ENCODE measurements around the gene GYS1.
"Not testable (repeated sequence)": the region's sequence is repeated elsewhere in the genome, so short reads cannot be mapped to it uniquely, and the experiment has no call there.

DNA sequence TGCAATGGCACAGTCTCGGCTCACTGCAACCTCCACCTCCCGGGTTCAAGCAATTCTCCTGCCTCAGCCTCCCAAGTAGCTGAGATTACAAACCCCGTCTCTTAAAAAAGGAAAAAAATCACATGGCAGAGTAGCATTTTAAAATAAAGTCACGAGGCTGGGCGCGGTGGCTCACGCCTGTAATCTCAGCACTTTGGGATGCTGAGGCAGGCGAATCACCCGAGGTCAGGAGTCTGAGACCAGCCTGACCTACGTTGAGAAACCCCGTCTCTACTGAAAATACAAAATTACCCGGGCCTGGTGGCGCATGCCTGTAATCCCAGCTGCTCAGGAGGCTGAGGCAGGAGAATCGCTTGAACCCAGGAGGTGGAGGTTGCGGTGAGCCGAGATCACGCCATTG is 65.4 kb downstream of the GYS1 start:
- TF ChIP-seq, protein P1, sequence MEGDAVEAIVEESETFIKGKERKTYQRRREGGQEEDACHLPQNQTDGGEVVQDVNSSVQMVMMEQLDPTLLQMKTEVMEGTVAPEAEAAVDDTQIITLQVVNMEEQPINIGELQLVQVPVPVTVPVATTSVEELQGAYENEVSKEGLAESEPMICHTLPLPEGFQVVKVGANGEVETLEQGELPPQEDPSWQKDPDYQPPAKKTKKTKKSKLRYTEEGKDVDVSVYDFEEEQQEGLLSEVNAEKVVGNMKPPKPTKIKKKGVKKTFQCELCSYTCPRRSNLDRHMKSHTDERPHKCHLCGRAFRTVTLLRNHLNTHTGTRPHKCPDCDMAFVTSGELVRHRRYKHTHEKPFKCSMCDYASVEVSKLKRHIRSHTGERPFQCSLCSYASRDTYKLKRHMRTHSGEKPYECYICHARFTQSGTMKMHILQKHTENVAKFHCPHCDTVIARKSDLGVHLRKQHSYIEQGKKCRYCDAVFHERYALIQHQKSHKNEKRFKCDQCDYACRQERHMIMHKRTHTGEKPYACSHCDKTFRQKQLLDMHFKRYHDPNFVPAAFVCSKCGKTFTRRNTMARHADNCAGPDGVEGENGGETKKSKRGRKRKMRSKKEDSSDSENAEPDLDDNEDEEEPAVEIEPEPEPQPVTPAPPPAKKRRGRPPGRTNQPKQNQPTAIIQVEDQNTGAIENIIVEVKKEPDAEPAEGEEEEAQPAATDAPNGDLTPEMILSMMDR (IDR thresholded peaks at IDR 0.05), result not testable (repeated sequence)
- not testable (repeated sequence) for TF ChIP-seq EP300, POLR2A (IDR thresholded peaks at IDR 0.05)

All from tibial nerve (tissue), 4 donors.